Measurements from ENCODE around the gene HOXD12.

DNA sequence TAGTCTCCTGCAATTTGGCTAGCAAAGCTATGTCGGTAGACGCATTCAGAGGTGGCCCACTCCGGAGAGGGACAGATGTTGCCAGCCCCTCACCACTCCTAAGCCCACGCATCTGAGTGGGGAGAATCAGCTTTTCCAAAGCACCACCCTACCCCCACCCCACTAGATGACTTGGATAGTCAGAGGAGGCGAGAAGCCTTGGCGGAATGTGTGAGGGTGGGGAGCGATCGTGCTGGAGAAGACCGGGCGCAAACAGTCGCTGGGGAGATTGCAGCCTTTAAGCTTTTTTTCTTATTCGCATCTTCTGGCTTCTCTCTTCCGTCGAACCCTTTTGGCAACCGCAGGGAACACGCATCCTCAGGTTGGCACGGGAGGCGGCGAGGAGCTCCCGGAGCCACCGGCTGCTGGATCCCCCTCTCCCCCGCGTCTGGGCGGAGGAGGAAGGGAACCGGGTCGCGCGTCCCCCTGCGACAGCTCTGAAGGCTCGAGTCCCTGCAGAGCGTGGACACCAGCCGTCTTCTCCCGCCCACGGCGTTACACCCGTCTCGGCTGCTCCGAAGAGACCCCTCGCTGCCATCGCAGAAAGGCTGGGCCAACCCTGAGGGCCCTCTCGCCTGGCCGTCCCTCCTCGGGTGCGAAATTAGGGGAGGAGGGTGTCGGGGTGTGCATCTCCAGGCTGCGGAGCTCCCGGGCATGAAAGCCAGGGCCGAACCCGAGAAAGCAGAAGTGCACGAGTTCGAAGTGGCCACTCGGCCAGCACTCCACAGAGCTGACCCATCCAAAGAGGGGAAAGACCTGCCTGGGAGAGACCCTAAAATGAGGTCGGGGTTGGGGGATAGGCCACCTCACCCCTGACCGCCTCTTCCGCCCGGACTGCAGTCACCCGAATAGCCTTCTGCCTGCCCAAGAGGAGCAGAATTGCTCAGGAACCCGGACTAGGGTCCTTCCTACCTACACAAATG, 28.0 kb upstream of the HOXD12 start:
- TF ChIP-seq, protein P1, sequence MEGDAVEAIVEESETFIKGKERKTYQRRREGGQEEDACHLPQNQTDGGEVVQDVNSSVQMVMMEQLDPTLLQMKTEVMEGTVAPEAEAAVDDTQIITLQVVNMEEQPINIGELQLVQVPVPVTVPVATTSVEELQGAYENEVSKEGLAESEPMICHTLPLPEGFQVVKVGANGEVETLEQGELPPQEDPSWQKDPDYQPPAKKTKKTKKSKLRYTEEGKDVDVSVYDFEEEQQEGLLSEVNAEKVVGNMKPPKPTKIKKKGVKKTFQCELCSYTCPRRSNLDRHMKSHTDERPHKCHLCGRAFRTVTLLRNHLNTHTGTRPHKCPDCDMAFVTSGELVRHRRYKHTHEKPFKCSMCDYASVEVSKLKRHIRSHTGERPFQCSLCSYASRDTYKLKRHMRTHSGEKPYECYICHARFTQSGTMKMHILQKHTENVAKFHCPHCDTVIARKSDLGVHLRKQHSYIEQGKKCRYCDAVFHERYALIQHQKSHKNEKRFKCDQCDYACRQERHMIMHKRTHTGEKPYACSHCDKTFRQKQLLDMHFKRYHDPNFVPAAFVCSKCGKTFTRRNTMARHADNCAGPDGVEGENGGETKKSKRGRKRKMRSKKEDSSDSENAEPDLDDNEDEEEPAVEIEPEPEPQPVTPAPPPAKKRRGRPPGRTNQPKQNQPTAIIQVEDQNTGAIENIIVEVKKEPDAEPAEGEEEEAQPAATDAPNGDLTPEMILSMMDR (conservative IDR thresholded peaks at IDR 0.05; ENCODE audit: low read depth in 2 of 2), result no peak
- TF ChIP-seq POLR2AphosphoS5 (IDR thresholded peaks at IDR 0.05; ENCODE audit: low read depth) (no peak), EZH2phosphoT487 (IDR thresholded peaks at IDR 0.05; ENCODE audit: unreplicated experiment) (peak; percentile 70), CREB1 (CRISPR knock-in tag; IDR thresholded peaks at IDR 0.05; ENCODE audit: low read depth) (no peak), EZH2 (IDR thresholded peaks at IDR 0.05; ENCODE audit: low read depth, unreplicated experiment) (peak; percentile 83), JUNB (IDR thresholded peaks at IDR 0.05; ENCODE audit: unreplicated experiment) (no peak), ZNF331 (CRISPR knock-in tag; IDR thresholded peaks at IDR 0.05; ENCODE audit: low read depth) (no peak), ZNF114 (CRISPR knock-in tag; IDR thresholded peaks at IDR 0.05) (no peak), NANOG (IDR thresholded peaks at IDR 0.05; ENCODE audit: borderline replicate concordance) (no peak)
- TF ChIP-seq, protein P2, sequence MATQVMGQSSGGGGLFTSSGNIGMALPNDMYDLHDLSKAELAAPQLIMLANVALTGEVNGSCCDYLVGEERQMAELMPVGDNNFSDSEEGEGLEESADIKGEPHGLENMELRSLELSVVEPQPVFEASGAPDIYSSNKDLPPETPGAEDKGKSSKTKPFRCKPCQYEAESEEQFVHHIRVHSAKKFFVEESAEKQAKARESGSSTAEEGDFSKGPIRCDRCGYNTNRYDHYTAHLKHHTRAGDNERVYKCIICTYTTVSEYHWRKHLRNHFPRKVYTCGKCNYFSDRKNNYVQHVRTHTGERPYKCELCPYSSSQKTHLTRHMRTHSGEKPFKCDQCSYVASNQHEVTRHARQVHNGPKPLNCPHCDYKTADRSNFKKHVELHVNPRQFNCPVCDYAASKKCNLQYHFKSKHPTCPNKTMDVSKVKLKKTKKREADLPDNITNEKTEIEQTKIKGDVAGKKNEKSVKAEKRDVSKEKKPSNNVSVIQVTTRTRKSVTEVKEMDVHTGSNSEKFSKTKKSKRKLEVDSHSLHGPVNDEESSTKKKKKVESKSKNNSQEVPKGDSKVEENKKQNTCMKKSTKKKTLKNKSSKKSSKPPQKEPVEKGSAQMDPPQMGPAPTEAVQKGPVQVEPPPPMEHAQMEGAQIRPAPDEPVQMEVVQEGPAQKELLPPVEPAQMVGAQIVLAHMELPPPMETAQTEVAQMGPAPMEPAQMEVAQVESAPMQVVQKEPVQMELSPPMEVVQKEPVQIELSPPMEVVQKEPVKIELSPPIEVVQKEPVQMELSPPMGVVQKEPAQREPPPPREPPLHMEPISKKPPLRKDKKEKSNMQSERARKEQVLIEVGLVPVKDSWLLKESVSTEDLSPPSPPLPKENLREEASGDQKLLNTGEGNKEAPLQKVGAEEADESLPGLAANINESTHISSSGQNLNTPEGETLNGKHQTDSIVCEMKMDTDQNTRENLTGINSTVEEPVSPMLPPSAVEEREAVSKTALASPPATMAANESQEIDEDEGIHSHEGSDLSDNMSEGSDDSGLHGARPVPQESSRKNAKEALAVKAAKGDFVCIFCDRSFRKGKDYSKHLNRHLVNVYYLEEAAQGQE (IDR thresholded peaks at IDR 0.05; ENCODE audit: unreplicated experiment), result no peak
- TF ChIP-seq, protein P3, sequence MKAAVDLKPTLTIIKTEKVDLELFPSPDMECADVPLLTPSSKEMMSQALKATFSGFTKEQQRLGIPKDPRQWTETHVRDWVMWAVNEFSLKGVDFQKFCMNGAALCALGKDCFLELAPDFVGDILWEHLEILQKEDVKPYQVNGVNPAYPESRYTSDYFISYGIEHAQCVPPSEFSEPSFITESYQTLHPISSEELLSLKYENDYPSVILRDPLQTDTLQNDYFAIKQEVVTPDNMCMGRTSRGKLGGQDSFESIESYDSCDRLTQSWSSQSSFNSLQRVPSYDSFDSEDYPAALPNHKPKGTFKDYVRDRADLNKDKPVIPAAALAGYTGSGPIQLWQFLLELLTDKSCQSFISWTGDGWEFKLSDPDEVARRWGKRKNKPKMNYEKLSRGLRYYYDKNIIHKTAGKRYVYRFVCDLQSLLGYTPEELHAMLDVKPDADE (IDR thresholded peaks at IDR 0.05), result no peak
- TF ChIP-seq, protein P4, sequence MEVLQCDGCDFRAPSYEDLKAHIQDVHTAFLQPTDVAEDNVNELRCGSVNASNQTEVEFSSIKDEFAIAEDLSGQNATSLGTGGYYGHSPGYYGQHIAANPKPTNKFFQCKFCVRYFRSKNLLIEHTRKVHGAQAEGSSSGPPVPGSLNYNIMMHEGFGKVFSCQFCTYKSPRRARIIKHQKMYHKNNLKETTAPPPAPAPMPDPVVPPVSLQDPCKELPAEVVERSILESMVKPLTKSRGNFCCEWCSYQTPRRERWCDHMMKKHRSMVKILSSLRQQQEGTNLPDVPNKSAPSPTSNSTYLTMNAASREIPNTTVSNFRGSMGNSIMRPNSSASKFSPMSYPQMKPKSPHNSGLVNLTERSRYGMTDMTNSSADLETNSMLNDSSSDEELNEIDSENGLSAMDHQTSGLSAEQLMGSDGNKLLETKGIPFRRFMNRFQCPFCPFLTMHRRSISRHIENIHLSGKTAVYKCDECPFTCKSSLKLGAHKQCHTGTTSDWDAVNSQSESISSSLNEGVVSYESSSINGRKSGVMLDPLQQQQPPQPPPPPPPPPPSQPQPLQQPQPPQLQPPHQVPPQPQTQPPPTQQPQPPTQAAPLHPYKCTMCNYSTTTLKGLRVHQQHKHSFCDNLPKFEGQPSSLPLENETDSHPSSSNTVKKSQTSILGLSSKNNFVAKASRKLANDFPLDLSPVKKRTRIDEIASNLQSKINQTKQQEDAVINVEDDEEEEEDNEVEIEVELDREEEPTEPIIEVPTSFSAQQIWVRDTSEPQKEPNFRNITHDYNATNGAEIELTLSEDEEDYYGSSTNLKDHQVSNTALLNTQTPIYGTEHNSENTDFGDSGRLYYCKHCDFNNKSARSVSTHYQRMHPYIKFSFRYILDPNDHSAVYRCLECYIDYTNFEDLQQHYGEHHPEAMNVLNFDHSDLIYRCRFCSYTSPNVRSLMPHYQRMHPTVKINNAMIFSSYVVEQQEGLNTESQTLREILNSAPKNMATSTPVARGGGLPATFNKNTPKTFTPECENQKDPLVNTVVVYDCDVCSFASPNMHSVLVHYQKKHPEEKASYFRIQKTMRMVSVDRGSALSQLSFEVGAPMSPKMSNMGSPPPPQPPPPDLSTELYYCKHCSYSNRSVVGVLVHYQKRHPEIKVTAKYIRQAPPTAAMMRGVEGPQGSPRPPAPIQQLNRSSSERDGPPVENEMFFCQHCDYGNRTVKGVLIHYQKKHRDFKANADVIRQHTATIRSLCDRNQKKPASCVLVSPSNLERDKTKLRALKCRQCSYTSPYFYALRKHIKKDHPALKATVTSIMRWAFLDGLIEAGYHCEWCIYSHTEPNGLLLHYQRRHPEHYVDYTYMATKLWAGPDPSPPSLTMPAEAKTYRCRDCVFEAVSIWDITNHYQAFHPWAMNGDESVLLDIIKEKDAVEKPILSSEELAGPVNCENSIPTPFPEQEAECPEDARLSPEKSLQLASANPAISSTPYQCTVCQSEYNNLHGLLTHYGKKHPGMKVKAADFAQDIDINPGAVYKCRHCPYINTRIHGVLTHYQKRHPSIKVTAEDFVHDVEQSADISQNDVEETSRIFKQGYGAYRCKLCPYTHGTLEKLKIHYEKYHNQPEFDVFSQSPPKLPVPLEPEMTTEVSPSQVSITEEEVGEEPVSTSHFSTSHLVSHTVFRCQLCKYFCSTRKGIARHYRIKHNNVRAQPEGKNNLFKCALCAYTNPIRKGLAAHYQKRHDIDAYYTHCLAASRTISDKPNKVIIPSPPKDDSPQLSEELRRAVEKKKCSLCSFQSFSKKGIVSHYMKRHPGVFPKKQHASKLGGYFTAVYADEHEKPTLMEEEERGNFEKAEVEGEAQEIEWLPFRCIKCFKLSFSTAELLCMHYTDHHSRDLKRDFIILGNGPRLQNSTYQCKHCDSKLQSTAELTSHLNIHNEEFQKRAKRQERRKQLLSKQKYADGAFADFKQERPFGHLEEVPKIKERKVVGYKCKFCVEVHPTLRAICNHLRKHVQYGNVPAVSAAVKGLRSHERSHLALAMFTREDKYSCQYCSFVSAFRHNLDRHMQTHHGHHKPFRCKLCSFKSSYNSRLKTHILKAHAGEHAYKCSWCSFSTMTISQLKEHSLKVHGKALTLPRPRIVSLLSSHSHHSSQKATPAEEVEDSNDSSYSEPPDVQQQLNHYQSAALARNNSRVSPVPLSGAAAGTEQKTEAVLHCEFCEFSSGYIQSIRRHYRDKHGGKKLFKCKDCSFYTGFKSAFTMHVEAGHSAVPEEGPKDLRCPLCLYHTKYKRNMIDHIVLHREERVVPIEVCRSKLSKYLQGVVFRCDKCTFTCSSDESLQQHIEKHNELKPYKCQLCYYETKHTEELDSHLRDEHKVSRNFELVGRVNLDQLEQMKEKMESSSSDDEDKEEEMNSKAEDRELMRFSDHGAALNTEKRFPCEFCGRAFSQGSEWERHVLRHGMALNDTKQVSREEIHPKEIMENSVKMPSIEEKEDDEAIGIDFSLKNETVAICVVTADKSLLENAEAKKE (CRISPR knock-in tag; IDR thresholded peaks at IDR 0.05), result no peak
